HG03460 (cell line): ENCODE measurements around the gene F2R.
"Not testable (repeated sequence)": the region's sequence is repeated elsewhere in the genome, so short reads cannot be mapped to it uniquely, and the experiment has no call there.

Source experiments
- ATAC-seq: cut with Tn5 transposase; IDR thresholded peaks from one replicate; pipeline ENCODE4 v1.9.1; 2021; ENCODE audit not compliant: unreplicated experiment

Gene F2R

DNA sequence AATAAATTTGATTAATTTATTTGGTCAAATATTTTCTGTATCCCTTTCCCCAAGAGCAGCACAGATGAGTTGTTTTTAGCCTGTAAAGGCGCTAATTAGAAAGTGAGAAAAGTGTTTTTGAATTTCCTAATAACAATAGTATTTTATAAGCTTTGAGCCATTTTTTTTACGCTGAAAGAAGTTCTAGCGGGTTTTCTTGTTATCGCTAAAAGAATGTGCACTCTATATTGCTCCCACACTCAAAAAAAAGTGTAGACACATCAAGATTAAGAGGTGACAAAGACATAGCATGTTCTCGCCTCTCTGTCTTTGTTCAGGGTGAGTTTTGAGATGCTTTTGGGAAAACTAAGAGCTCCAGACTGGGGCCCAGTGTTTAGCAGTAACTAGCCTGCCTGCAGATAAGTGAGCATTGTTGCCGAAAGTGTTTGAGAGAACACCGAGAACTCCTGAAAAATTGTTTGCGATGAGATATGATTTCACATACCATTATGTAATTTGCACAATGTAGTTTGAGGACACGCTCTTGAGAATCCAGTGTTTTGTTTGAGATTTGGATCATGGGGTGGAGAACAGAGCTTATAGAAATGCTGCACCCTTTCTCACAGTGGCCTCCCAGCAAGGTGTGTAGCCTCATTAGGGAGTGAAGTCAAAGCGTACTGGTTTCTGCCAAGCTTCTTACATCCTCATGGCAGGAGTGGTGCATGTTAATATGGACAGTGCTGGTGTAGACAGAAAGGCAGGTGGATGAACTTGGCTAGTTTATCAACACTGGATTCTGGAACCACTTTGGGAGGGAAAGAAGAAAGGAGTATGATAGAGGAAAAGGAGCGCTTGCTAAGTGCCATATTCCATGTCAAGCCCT, 1.5 kb downstream of the F2R start:
- no peak for ATAC-seq

DNA sequence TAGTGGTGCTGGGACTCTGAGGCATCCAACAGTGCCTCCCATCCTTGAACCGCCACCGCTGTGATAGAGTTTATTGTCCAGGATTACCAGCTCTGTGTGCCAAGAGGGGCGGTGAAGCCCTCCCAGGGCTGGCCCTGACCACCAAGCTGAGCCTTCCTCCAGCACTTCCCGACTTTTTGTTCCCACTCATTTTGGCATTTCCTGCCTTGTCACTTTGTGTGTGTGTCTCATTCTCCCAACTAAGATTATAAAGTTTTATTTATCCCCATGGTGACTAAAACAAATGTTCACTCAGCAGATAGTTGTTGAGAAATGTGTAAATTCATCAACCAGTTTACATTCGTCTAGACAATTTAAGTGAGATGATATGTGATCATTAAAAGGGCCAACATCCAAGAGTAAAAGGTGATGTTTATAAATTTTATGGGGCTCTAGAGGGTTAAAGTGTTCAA, 2.5 kb downstream of the F2R start:
- ATAC-seq: no peak

DNA sequence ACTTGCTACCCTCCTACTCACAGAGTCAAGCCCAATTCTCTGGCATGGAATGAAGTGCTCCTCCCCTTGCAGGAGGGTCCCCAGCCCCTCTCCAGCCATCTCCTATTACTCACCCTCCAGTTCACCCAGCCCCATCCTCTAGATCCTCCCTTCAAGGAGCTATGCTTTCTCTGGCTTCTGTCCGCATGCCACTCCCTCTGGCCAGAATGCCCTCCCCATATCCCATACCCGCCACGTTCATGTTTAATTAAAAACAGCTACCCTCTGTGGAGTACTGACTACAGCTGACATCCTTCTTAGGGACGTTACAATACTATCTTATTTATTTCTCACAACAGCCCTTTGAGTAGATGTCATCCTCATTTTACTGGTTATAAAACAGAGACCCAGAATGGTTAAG, 3.0 kb downstream of the F2R start:
- no peak for ATAC-seq

DNA sequence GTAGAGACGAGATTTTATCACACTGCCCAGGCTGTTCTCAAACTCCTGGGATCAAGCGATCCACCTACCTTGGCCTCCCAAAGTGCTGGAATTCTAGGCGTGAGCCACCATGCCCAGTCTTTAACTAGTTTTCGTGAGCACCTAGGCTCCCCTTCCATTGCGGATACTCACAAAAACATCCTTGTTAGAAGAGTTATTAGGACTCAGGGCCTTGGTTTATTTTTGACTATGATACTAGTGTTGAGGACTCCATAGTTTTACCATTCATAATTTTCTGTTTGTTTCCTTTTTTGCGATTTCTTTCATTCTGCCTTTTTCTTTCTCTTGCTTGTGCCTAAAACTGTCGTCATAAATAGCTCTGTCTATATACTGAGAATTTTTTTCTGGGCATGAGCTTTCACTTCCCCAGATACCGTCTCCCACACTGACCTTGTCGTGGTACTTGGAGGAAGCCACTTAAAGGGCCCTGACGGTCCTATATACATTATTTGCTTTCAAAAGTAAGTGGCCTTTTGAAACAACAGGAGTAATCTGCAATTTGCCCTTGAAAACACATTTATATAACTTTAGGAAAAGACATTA, 5.2 kb downstream of the F2R start:
- ATAC-seq: peak; percentile 94

DNA sequence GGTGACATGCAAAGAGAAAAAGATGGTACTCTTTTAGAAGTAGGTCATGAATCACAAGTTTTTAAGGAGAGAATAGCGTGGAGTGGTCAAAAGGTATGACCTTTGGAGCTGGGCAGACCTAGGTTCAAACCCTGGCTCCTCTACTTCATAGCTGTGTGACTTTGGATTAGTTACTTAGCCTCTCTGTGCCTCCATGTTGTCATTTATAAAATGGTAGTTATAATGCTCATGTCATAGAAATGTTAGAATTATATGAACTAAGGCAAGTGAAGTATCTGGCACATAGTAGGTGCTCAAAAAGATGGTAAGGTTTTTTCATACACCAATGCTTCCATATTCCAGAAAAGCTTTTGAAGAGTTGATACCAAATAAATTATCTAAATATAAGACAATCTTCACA, 7.3 kb downstream of the F2R start:
- ATAC-seq: no peak

DNA sequence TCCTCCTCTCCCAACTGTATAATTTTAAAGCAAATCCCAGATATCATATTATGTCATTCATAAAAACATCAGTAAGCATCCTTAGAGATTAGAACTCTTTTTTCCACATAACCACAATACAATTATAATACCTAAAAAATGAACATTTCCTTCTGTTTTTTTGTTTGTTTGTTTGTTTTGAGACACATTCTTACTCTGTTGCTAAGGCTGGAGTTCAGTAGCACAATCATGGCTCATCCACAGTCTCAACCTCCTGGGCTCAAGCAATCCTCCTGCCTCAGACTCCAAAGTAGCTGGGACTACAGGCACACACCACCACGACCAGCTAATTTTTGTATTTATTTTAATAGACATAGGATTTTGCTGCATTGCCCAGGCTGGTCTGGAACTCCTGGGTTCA, 8.0 kb downstream of the F2R start:
- no peak for ATAC-seq

DNA sequence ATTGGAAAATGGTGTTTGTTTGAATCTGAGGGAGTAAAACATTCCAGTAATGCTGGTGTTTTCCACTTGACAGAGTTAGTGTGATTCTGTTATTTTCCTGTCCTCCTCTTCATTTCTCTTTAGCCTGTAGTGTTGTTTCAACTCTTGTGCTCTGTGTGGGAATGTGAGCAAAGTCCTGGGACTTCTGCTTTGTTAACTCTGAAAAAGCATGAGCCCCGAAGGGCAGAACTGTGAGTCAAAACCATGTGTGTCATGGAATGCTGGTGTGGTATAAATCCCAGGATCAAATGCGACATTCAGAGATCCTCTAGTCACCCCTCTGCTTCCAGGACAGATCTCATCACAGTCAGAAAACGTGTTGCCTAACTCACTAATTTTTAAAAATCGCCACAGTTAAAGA, 8.9 kb downstream of the F2R start:
- ATAC-seq: no peak

DNA sequence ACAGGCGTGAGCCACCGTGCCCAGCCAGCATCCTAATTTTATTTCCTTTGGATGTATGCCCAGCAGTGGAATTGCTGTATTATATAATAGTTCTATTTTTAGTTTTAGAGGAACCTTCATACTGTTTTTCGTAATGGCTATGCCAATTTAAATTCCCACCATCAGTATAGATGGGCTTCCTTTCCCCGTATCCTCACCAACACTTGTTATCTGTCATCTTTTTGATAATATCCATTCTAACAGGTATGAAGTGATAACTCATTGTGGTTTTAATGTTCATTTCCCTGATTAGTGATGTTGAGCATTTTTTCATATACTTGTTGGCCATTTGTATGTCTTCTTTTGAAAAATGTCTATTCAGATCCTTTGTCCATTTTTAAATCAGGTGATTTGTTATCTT, 13.0 kb downstream of the F2R start:
- ATAC-seq: no peak

DNA sequence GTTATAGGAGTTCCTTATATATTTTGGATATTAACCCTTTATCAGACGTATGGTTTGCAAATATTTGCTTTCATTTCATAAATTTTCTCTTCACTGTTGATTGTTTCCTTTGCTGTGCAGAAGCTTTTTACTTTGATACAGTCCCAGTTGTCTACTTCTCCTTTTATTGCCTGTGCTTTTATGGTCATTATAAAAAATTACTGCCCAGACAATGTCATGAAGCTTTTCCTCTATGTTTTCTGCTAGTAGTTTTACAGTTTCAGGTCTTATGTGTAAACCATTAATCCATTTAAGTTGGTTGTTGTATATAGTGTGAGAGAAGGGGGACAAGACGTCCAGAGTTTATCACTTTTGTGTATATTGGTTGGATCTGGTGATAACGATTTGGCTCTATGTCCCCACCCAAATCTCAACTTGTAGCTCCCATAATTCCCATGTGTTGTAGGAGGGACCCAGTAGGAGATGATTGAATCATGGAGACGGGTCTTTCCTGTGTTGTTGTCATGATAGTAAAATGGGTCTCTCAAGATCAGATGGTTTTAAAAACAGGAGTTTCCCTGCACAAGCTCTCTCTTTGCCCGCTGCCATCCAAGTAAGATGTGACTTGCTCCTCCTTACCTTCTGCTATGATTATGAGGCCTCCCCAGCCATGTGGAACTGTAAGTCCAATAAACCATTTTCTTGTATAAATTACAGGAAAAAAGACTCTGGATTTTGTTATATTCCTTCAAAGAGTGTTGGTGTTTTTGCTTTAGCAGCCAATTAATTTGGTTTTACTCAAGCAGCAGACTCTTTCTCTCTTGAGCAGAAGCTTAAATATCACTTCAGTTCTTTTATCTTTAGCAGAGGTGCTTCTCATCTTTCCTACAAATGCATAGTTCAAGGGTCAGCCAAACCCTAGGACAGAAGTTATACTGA, 13.7 kb downstream of the F2R start:
- ATAC-seq: no peak

DNA sequence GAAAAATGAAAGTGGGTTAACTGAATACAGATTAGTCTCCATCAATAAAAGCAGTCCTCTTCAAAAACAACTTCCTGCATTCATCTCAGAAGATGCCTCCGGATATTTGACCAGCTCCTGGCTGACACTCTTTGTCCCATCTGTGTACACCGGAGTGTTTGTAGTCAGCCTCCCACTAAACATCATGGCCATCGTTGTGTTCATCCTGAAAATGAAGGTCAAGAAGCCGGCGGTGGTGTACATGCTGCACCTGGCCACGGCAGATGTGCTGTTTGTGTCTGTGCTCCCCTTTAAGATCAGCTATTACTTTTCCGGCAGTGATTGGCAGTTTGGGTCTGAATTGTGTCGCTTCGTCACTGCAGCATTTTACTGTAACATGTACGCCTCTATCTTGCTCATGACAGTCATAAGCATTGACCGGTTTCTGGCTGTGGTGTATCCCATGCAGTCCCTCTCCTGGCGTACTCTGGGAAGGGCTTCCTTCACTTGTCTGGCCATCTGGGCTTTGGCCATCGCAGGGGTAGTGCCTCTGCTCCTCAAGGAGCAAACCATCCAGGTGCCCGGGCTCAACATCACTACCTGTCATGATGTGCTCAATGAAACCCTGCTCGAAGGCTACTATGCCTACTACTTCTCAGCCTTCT, 16.6 kb downstream of the F2R start:
- no peak for ATAC-seq

DNA sequence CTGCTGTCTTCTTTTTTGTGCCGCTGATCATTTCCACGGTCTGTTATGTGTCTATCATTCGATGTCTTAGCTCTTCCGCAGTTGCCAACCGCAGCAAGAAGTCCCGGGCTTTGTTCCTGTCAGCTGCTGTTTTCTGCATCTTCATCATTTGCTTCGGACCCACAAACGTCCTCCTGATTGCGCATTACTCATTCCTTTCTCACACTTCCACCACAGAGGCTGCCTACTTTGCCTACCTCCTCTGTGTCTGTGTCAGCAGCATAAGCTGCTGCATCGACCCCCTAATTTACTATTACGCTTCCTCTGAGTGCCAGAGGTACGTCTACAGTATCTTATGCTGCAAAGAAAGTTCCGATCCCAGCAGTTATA, 17.1 kb downstream of the F2R start:
- ATAC-seq: no peak

DNA sequence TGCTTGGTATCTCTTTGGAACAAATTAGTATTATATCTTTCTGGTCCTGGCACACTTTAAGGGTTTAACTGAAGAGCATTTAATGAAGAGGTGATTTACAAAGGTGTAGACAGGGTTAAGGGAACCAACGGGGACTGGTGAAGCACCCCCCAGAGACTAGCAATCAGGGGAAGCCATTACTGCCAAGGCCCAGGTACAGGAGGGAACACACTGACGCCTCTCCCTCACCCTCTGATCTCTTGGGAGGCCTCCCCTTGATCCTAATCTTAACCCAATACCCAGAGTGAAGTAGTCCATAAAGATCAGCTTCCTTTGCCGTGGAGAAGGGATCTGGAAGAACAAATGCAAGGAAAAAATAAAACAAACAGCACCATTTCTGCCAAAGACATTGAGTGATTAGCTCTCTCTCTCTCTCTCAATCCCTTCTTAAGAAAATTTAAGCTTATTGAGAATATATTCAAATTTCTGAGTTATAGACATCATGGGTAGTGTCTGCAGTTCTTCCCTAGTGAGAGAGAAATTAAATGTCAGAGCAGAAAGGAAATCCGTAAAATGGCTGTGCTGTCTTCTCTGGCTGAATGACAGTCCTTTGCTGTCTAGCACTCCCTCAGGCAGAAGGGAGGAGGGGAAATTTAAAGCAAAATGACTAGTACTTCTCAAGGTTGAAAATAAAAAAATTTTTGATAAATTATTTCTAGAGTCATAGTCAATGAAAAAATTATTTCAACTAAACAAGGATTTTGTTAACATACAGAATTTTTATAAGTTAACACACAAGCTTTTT, 20.0 kb downstream of the F2R start:
- ATAC-seq: no peak

DNA sequence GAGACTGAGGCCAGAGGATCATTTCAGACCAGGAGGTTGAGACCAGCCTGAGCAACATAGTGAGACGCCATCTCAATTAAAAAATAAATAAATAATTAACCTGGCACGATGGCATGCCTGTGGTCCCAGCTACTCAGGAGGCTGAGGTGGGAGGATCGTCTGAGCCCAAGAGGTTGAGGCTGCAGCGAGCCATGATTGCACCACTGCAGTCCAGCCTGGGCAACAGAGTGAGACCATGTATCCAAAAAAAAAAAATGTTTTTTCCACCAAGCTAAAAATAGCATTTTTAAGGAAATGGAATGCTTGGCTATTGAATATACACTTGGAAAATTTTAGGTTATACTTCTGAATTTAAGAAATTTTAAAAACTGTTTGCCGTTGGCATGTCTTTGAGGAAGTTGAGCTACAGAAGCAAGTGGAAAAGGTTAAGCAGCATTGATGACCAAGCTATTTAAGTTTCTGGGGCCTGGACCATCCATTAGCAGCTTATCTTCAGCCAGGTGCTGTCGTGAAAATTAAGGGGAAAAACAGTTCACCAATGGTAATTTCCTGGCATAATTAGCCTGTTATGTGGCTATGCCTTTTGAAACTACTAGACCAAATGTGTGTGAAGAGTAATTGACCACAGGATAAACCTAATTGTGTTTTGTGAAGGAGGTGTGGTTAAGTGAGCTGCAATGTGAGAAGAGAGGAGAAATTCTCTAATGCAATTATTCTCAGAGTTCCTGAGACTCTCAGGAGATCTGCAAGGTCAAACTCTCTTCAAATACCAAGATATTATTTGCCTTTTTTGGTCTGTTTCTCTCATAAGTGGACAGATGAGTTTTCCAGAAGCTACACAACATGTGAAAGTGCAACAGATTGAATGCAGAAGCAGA, 21.0 kb downstream of the F2R start:
- peak; percentile 35 for ATAC-seq

DNA sequence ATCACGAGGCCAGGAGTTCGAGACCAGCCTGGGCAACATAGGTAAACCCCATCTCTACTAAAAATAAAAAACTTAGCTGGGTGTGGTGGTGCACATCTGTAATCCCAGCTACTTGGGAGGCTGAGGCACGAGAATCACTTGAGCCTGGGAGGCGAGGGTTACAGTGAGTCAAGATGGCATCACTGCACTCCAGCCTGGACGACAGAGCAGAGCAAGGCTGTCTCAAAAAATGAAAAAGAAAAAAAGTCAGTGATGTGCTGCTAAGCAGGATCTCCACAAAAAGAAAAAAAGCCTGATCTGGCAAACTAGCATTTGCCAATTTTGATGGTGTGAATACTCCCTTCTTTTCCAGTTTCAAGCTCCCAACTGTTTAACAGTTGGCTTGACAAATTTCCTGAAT, 21.9 kb downstream of the F2R start:
- no peak for ATAC-seq

DNA sequence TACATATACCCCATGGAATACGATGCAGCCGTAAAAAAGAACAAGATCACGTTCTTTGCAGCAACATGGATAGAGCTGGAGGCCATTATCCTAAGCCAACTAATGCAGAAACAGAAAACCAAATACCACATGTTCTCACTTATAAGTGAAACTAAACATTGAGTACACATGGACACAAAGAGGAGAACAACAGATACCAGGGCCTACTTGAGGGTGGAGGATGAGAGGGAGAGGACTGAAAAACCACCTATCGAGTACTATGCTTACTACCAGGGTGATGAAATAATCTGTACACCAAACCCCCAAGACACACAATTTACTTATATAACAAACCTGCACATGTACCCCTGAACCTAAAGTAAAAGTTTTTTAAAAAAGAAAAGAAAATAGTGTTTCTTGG, 25.6 kb downstream of the F2R start:
- not testable (repeated sequence) for ATAC-seq

DNA sequence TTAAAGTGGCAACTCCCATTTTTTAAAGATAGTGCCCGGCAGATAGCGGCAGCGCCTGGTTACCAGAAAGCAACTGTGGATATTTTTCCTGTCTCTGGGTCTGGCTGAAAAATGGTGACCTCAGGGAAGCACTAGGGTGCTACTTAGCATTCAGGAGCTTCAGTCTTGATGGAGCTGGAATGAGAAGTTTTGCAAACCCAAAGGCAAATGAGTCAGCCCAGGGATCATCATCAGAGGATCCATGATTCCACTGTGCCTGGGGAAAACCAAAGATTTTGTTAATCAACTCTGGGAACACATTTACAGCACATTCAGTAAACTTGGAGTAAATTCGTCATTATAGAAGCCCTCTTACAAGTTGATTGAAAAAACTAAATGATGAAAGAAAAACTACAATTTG, 26.7 kb downstream of the F2R start:
- no peak for ATAC-seq

DNA sequence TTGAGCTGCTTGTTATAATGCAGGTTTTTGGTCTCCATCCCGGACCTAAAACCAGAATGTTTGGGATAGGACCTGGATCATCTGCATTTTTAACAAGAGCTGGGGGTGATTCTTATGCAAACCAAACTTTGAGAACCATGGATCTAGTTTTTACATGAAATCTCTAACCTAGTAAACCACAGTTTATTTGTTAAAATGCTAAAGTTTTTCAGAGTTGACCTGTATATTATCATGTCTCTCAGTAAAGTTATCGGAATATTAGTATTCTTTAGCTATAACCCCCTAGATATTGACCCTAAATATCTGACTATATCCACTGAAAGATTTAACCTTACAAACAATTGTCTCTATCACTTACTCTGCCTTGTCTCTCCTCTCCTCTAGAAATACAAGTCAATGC, 28.7 kb downstream of the F2R start:
- no peak for ATAC-seq

DNA sequence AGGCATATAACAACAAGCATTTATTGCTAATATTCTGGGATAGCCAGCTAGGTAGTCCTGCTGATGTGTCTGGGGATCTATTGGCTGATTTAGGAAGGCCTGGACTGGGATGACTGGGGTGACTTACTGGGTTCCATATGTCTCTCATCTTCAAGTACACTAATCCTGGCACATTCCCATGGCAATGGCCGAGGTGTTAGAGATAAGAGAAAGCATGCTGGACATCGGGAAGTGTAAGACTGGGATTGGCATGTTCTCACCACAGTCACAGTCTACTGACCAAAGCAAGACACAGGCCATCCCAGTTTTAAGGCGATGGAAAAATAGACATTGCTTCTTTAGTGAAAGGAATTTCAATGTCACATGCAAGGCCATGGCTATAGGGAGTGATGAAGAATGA, 29.7 kb downstream of the F2R start:
- no peak for ATAC-seq

DNA sequence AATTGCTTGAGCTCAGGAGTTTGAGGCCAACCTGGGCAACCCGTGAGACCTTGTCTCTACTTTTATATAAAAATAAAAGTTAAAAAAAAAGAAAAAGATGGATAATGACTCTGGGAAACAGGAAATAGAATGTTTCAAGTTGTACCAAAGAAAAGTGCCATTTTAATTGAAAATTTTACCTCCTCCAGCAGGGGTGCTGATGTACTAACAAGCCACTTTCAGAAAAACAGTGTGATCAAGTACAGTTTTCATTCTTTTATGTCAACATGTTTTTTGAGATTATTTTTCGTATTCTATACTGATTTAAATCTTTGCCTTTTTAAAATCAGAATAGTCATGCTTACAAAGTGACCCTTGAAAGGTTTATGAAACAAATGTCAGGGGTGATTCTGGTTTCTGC, 30.8 kb downstream of the F2R start:
- no peak for ATAC-seq

DNA sequence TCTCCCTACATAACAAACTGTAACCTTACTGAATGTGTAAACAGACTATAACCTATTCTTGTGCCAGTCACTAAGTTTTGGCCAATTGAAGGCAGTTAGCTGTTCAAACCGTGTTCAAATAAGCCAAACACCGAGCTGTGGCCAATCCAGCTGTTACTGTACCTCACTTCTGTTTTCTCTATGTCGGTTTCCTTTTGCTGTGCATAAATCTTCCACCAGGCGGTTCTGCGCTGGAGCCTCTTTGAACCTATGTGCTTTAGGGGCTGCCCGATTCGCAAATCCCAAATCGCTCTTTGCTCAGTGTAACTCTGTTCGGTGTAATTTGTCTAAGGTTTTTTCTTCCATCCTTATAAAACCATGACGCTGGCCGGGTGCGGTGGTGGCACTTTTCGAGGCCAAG, 31.8 kb downstream of the F2R start:
- no peak for ATAC-seq
